Spinal cord (tissue), 10 donors: ENCODE results near the gene NPTX2. TPM values are rescaled to one million over a fixed set of nuclear protein-coding genes. Genes with fewer than 3 reads are reported as not detected.

Experiments
- DNase-seq, 6 donors: peaks; one replicate each; pipeline versions ENCODE4 v3.0.0 to v3.0.0-alpha.2; 2013 to 2015; ENCODE audit warnings: low spot score in 6 of 6, low read depth in 4 of 6
- H3K27ac ChIP-seq: one replicate; pipeline ENCODE4 v1.5.1; 2013; ENCODE audit warnings: low read depth, low read length, control low read depth
- H3K27me3 ChIP-seq: one replicate; pipeline ENCODE4 v1.6.1; 2013; ENCODE audit warnings: low read length; ENCODE audit not compliant: control insufficient read depth, insufficient read depth
- H3K36me3 ChIP-seq: one replicate; pipeline ENCODE4 v1.6.1; 2013; ENCODE audit warnings: low read length; ENCODE audit not compliant: control insufficient read depth, insufficient read depth
- H3K4me1 ChIP-seq: one replicate; pipeline ENCODE4 v1.6.1; 2013; ENCODE audit warnings: low read length; ENCODE audit not compliant: control insufficient read depth, insufficient read depth
- H3K4me3 ChIP-seq: one replicate; pipeline ENCODE4 v1.5.1; 2013; ENCODE audit warnings: low read depth, low read length, control low read depth
- H3K9me3 ChIP-seq: one replicate; pipeline ENCODE4 v1.6.1; 2013; ENCODE audit warnings: low read length; ENCODE audit not compliant: control insufficient read depth, insufficient read depth
- WGBS: methylation state at CpG from one replicate; pipeline ENCODE4 v1.1.5; 2013; ENCODE audit warnings: missing lambda C conversion rate; ENCODE audit not compliant: insufficient coverage; 5-methylcytosine and 5-hydroxymethylcytosine counted together
- polyA plus RNA-seq, 2 donors: library from polyadenylated mRNA; unstranded; fragments of 120-200 nt; gene quantifications; one replicate each; pipeline ENCODE4 v1.2.1, GENCODE V29; 2013; ENCODE audit not compliant: insufficient read length in 2 of 2
- total RNA-seq, 2 donors: library from RNA; depleted of rRNA in 1 of 2; stranded (reverse); fragments of 120-200 nt in 1 of 2; fragments of >200 nt in 1 of 2; gene quantifications; one replicate each; pipeline versions ENCODE4 v1.2.3 to v1.2.4, GENCODE V29; 2013 to 2014
- donor health status: healthy.

Gene NPTX2
- total and polyA plus RNA-seq, 4 donors, result 9.8 to 48.1 (median 36.5) TPM

DNA sequence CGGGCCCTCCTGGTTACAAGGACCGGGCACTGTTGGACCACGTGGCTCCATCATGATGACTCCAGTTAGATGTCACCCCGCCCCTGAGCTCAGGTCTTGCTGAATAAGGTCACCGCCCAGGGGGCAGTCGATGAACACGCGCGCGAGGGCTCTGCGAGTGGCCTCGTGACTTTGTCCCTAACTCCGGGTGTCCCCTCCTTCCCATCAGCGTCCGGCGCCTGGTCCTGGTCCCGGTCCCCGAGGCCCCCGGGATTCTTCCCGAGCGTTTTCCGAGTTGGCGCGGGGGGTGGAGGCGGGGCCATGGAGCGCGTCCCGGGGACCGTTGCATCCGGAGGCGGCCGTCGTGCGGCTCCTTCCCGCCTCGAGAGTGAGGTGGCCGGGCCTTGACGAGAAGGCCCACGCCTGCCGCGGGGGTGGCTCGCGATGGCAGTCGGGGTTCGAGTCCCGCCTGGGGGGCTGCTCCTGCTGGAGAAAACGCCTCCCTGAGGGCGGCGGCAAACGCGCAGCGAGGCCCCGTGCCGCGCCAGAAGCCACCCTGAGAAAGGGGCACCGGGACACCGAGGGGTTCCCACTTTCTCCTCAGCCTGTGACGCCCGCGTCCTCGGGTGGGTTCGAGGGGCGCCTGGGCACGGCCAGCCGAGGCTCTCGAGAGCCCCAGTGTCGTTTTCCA lies 569 bp upstream of the NPTX2 start:
- peak in 1 of 6 donors; percentile 46 for DNase-seq
- Histone ChIP-seq H3K27ac (no peak overlapping the region), H3K4me3 (no peak overlapping the region), H3K36me3 (peaks cover 6% of the 10 kb centered on the region), H3K27me3 (peaks cover 38% of the 10 kb centered on the region), H3K4me1 (peaks cover 32% of the 10 kb centered on the region), H3K9me3 (no peaks in the 10 kb centered on the region)
- WGBS, result 2% methylated on average over 67 of the region's 67 CpGs

DNA sequence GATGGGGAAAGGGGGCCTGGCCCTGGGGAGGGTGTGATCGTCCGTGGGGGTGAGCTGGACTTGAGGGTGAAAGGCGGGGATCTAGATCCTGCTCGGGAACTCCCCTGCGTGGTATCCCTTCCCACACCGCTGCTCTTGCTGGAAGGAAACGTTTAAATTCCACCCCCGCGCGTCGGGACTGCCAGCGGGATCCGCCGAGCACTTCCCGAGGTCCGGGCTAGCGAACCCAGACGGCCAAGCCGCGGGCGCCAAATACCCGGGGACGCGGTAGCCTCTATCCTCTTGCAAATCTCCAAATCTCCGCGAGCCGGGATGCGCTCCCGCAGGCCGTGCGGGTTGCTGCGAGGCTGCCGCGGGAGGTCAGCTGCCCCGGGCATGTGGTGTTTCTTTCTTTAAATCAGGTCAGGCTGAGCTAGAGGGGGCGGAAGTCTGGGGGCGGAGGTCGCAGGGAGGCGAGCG lies 904 bp downstream of the NPTX2 start:
- Histone ChIP-seq H3K4me1 (peaks cover 47% of the 10 kb centered on the region), H3K36me3 (peaks cover 14% of the 10 kb centered on the region), H3K27me3 (peaks cover 38% of the 10 kb centered on the region), H3K9me3 (no peaks in the 10 kb centered on the region), H3K4me3 (peak overlapping the region; percentile 37), H3K27ac (no peak overlapping the region)
- no peak for DNase-seq
- whole genome bisulfite sequencing, result under 1% methylated on average over 40 of the region's 40 CpGs

DNA sequence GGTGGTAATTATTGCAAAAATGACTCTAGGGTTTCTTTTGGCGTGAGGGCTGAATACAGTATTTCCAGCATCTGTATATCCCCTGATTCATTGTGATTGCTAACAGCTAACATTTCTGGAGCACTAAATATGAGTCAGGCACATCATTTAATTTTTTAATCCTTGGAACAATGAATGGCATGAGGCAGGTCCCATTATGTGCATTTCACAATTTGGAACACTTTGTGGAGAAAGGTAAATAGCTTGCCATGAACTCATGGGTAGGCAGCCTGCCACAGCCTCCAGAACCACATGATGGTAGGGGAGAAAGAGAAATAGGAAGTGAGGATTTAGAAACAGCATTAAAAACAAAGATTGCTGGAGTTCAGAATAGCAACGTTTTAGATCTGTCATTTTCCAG lies 1.7 kb downstream of the NPTX2 start:
- peaks cover 38% of the 10 kb centered on the region for H3K27me3 ChIP-seq
- DNase-seq, result peak in 1 of 6 donors; percentile 22
- H3K27ac ChIP-seq, result no peak overlapping the region
- WGBS, result 20% methylated on average over 1 of the region's 2 CpGs
- H3K4me3 ChIP-seq, result no peak overlapping the region
- peaks cover 14% of the 10 kb centered on the region for H3K36me3 ChIP-seq
- no peaks in the 10 kb centered on the region for H3K9me3 ChIP-seq
- H3K4me1 ChIP-seq, result peaks cover 47% of the 10 kb centered on the region

DNA sequence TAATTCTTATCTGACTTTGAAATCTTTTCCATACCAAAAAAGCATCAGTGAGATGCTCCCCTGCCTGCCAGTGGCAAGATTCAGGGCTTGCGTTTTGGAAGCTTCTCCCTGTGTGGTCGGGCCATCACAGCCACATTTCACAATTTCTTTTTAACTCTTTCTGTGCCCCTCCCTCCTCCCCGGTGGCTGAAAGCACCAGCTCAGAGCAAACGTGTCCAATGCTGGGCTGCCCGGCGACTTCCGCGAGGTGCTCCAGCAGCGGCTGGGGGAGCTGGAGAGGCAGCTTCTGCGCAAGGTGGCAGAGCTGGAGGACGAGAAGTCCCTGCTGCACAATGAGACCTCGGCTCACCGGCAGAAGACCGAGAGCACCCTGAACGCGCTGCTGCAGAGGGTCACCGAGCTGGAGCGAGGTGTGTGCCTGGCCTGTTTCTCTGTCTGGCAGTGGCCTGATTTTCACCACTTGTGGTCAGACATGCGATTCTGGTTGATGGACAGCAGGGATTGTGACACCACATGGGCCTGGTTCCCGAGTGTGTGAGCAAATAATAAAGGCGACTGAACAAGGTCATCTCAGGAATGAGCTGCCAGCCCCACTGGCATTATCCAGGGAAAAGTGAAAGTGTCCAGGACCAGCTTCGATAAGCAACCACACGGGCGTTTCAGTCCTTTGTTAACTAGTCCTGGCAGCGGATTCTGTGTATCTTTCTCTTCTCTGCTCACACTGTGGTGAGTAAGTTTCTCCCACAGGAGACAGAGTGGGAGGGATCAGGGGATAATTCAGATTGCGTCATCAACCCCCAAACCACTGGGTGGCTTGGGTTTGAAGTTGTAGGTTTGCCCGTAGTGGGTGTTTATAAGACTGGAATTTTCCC lies 2.6 kb downstream of the NPTX2 start:
- Histone ChIP-seq H3K36me3 (peaks cover 15% of the 10 kb centered on the region), H3K27me3 (peaks cover 36% of the 10 kb centered on the region), H3K27ac (no peak overlapping the region), H3K9me3 (no peaks in the 10 kb centered on the region), H3K4me1 (peaks cover 47% of the 10 kb centered on the region), H3K4me3 (peak overlapping the region; percentile 14)
- 9% methylated on average over 22 of the region's 27 CpGs for WGBS
- peak in 2 of 6 donors; percentile 24 to 75 for DNase-seq

DNA sequence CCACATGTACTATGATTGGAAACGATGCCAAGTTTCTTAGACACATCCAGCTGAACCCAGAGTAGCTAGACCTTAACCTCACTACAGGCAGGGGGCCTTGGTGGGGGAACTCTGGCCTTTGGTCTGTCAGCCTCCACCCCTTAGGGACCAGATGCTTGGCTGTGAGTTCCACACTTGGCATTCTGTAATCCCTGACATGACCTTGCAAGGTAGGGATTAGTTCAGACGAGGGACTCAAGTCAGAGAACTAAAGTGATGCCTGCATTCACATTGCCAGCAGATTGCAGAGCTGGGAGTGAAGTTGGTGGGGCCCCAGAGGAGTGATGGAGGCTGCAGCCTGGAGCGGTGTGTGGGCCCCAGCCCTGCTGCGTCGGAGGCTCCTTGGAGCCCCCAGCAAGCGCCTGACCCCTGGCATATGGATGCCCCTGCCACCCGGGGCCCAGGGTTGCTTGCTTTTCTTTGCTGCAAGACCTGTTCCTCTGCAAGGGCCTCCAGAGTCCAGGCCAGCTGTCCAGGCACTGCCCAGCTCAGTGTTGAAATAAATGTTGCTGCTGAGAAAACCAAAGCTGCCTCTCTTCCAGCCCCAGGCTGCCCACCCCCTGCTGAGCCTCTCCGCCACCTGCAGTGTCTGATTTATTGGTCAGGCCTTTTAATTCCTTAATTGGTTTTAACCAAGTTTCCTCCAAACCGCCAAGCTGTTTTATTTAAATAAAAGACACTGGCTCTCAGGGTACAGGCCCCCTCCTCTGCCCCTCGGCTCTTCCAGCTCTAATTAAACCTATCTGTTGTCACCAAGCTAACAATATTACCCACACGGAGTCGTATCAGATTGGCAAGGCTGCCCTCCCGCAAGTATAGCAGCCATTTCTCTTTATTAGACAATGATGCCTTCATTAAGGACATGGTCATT lies 4.7 kb downstream of the NPTX2 start:
- no peaks in the 10 kb centered on the region for H3K9me3 ChIP-seq
- H3K4me3 ChIP-seq, result no peak overlapping the region
- H3K4me1 ChIP-seq, result peaks cover 52% of the 10 kb centered on the region
- H3K36me3 ChIP-seq, result peaks cover 25% of the 10 kb centered on the region
- H3K27me3 ChIP-seq, result peaks cover 31% of the 10 kb centered on the region
- H3K27ac ChIP-seq, result no peak overlapping the region
- peak in 2 of 6 donors; percentile 36 to 81 for DNase-seq
- WGBS, result 15% methylated on average over 11 of the region's 13 CpGs

DNA sequence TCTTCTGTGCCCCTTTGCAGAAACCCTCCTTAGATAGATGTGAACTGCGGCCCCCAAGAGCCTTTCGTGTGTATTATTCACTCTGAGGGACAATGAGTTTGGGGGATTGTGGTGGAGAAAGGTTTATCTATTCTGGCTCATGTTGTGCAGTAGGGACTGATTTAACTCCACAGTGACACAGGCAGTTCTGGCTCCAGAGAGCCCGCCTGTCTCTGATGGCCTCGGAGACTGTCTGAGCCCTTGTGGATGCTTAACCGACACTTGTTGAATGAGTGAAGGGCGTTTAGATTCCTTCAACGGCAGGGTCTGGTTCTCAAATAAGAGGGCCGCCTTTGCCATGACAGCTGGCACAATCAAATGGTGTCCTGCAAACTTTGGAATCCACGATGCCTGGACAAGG lies 5.8 kb downstream of the NPTX2 start:
- 70% methylated on average over 7 of the region's 9 CpGs for WGBS
- Histone ChIP-seq H3K27ac (no peak overlapping the region), H3K4me3 (no peak overlapping the region), H3K9me3 (no peaks in the 10 kb centered on the region), H3K36me3 (peaks cover 32% of the 10 kb centered on the region), H3K4me1 (peaks cover 56% of the 10 kb centered on the region), H3K27me3 (peaks cover 37% of the 10 kb centered on the region)
- no peak for DNase-seq

DNA sequence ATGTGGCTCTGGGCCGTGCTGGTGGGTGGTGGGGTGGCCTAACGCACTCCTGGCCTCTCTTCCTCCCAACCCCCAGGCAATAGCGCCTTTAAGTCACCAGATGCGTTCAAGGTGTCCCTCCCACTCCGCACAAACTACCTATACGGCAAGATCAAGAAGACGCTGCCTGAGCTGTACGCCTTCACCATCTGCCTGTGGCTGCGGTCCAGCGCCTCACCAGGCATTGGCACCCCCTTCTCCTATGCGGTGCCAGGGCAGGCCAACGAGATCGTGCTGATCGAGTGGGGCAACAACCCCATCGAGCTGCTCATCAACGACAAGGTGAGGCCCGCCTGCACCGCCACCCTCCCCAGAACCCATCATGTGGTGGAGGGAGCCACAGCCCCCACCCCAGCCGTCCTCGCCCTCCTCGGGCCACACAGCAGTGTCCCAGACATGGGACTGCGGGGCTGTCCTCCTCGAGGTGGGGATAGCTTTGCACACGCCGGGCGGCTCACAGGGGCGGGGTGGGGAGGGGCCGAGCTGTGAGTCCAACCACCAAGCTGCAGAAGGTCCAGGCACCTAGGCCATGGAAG lies 7.8 kb downstream of the NPTX2 start:
- no peak overlapping the region for H3K4me3 ChIP-seq
- no peak for DNase-seq
- H3K36me3 ChIP-seq, result peaks cover 36% of the 10 kb centered on the region
- no peak overlapping the region for H3K27ac ChIP-seq
- no peaks in the 10 kb centered on the region for H3K9me3 ChIP-seq
- 90% methylated on average over 19 of the region's 28 CpGs for WGBS
- peaks cover 58% of the 10 kb centered on the region for H3K4me1 ChIP-seq
- peaks cover 28% of the 10 kb centered on the region for H3K27me3 ChIP-seq

DNA sequence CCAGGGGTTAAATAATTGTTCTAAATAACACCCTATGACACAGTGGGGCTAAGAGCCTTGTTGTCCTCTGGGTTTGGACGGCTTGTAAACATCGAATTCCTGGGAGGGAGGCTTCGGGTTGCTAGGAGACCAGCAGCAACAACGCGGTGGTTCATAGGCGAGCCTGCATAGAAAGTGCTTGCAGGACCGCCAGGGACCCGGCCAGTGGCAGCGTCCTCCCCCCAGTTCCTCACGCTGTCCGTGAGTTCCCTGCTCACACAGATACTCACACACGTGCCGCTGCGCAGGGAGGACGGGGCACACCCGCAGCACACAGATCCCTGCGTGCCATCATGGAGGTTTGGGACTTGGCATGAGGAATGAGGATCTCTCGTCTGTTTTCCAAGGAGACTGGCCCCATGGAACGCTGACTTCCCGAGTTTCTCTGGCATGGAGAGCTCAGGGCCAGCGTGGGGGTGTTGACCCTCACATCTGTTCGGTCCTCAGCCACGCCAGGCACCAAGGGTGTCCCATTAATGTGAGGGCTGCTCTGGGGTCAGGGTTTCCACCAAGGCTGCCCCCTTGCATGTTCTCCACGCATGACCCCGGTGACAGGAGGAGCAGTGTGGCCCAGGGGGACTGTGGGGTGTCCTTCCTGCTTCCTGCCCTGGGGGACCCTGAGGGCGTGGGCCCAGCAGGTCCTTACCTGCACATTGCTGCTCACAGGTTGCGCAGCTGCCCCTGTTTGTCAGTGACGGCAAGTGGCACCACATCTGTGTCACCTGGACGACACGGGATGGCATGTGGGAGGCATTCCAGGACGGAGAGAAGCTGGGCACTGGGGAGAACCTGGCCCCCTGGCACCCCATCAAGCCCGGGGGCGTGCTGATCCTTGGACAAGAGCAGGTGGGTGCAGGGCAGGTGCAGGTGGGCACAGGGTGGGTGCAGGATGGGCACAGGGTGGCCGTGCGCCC lies 9.7 kb downstream of the NPTX2 start:
- peaks cover 28% of the 10 kb centered on the region for H3K36me3 ChIP-seq
- peak in 2 of 6 donors; percentile 69 to 90 for DNase-seq
- H3K9me3 ChIP-seq, result no peaks in the 10 kb centered on the region
- WGBS, result 34% methylated on average over 34 of the region's 35 CpGs
- H3K27me3 ChIP-seq, result peaks cover 20% of the 10 kb centered on the region
- H3K4me1 ChIP-seq, result peaks cover 46% of the 10 kb centered on the region
- H3K27ac ChIP-seq, result no peak overlapping the region
- no peak overlapping the region for H3K4me3 ChIP-seq
